ENCODE results near the gene CAMK2B.

DNA sequence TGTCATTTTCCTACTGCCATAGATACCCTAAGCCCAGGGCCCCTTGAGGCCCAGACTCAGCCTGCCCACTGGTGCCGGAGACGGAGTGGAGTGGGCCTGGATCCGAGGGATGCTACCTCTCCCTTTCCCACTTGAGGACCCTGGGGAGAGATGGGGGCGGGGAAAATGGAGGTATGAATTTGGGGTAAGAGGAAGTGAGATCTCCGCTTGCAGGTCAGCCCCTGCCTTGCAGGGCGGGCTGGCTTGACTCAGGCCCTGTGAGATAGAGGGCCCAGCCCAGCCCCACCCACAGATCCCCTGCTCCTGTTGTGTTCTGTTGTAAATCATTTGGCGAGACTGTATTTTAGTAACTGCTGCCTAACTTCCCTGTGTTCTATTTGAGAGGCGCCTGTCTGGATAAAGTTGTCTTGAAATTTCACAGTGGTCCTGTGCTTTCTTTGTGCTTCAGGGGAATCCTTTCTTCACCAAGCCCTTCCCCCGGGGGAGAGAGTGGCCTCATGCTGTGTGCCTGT lies 111.5 kb downstream of the CAMK2B start:
- TF ChIP-seq EZH2 (IDR thresholded peaks at IDR 0.05; ENCODE audit: low read depth, unreplicated experiment): no peak
- TF ChIP-seq, protein P1, sequence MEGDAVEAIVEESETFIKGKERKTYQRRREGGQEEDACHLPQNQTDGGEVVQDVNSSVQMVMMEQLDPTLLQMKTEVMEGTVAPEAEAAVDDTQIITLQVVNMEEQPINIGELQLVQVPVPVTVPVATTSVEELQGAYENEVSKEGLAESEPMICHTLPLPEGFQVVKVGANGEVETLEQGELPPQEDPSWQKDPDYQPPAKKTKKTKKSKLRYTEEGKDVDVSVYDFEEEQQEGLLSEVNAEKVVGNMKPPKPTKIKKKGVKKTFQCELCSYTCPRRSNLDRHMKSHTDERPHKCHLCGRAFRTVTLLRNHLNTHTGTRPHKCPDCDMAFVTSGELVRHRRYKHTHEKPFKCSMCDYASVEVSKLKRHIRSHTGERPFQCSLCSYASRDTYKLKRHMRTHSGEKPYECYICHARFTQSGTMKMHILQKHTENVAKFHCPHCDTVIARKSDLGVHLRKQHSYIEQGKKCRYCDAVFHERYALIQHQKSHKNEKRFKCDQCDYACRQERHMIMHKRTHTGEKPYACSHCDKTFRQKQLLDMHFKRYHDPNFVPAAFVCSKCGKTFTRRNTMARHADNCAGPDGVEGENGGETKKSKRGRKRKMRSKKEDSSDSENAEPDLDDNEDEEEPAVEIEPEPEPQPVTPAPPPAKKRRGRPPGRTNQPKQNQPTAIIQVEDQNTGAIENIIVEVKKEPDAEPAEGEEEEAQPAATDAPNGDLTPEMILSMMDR (conservative IDR thresholded peaks at IDR 0.05; ENCODE audit: low read depth in 2 of 2): no peak
- no peak for TF ChIP-seq ZNF114 (CRISPR knock-in tag; IDR thresholded peaks at IDR 0.05)
- no peak for TF ChIP-seq NANOG (IDR thresholded peaks at IDR 0.05; ENCODE audit: borderline replicate concordance)

Measured in GM23338 (cell line).